ENCODE measurements around the gene MTPN.

Gene MTPN

GRCh38 chr7:135960709-135961451 is 16.3 kb downstream of the MTPN start:
- no peak for DNase-seq (ENCODE audit: low read depth)
- TF ChIP-seq CTCF (IDR thresholded peaks at IDR 0.05; ENCODE audit: low read depth, low read length, missing control alignments): no peak
- H3K4me3 ChIP-seq (ENCODE audit: low read depth, low read length): no peak overlapping the region

- no peak for TF ChIP-seq CTCF (IDR thresholded peaks at IDR 0.05; ENCODE audit: low read depth, low read length, missing control alignments)
- DNase-seq (ENCODE audit: low read depth): no peak
- H3K4me3 ChIP-seq (ENCODE audit: low read depth, low read length): no peak overlapping the region
Observed at GRCh38 chr7:135959646-135960363, 17.4 kb downstream of the MTPN start.

GRCh38 chr7:135958173-135958572 is 19.0 kb downstream of the MTPN start:
- no peak for DNase-seq (ENCODE audit: low read depth)
- no peak for TF ChIP-seq CTCF (IDR thresholded peaks at IDR 0.05; ENCODE audit: low read depth, low read length, missing control alignments)

GRCh38 chr7:135957627-135958026 is 19.5 kb downstream of the MTPN start:
- DNase-seq (ENCODE audit: low read depth): no peak
- H3K4me3 ChIP-seq (ENCODE audit: low read depth, low read length): no peak overlapping the region
- no peak for TF ChIP-seq CTCF (IDR thresholded peaks at IDR 0.05; ENCODE audit: low read depth, low read length, missing control alignments)

More at GRCh38 chr7:135958173-135958572, 19.0 kb downstream of the MTPN start:
- H3K4me3 ChIP-seq (ENCODE audit: low read depth, low read length): no peak overlapping the region

GRCh38 chr7:135956393-135956792 is 20.8 kb downstream of the MTPN start:
- DNase-seq (ENCODE audit: low read depth): no peak
- no peak for TF ChIP-seq CTCF (IDR thresholded peaks at IDR 0.05; ENCODE audit: low read depth, low read length, missing control alignments)
- no peak overlapping the region for H3K4me3 ChIP-seq (ENCODE audit: low read depth, low read length)

GRCh38 chr7:135950972-135951371 is 26.2 kb downstream of the MTPN start:
- no peak overlapping the region for H3K4me3 ChIP-seq (ENCODE audit: low read depth, low read length)
- no peak for TF ChIP-seq CTCF (IDR thresholded peaks at IDR 0.05; ENCODE audit: low read depth, low read length, missing control alignments)
- DNase-seq (ENCODE audit: low read depth): no peak
